Mucosa of descending colon (tissue), 3 donors: Measurements from ENCODE around the gene EIF3D. TPM values are rescaled to one million over a fixed set of nuclear protein-coding genes. Genes with fewer than 3 reads are reported as not detected.
"Not testable (repeated sequence)": the region's sequence is repeated elsewhere in the genome, so short reads cannot be mapped to it uniquely, and the experiment has no call there.

Experiments used
- ATAC-seq: fragments of 200-7000 bp; cut with Tn5 transposase; one replicate; pipeline ENCODE4 v1.9.1; 2020; ENCODE audit warnings: mild to moderate bottlenecking, moderate library complexity
- DNase-seq, 3 donors: peaks; one replicate each; pipeline ENCODE4 v3.0.0-alpha.2; 2020
- H3K36me3 ChIP-seq: fragments of 200-600 bp; one replicate; pipeline ENCODE4 v1.8.0; 2021; ENCODE audit warnings: low read depth, mild to moderate bottlenecking
- H3K4me1 ChIP-seq: fragments of 200-600 bp; one replicate; pipeline ENCODE4 v1.8.0; 2021; ENCODE audit warnings: low read depth, mild to moderate bottlenecking
- H3K4me3 ChIP-seq: fragments of 200-600 bp; one replicate; pipeline ENCODE4 v1.8.0; 2021; ENCODE audit warnings: mild to moderate bottlenecking
- H3K9me3 ChIP-seq: fragments of 200-600 bp; one replicate; pipeline ENCODE4 v1.8.0; 2021; ENCODE audit warnings: mild to moderate bottlenecking
- CTCF ChIP-seq: fragments of 200-600 bp; IDR thresholded peaks from one replicate; pipeline ENCODE4 v1.8.0; 2022; ENCODE audit warnings: antibody characterized with exemption, mild to moderate bottlenecking
- intact Hi-C, 2 donors: fragments of 100-400 bp; cut with DNase I in 1 of 2; cut with micrococcal nuclease in 1 of 2; formaldehyde crosslinking; loops; one replicate each; pipeline versions ENCODE4 v1.11.0 to v1.11.1; 2022; cut with DNase I, micrococcal nuclease
- total RNA-seq, 3 donors: library from RNA; stranded (reverse); fragmentation: NEBNext Ultra II Directional in 2 of 3; extraction: Animal tissue kit (Norgen Biotek cat#: 25700) in 2 of 3; gene quantifications; one replicate each; pipeline versions ENCODE4 v1.2.1 to v1.2.4, GENCODE V29; 2021 to 2023
- donor health status: DM: no; HTN: no; CAD: no; lungs with moderate emphysema.
- donor health status: DM: no; HTN: no; CAD: no.
- donor health status: DM: no; HTN: yes; CAD: no.

Gene EIF3D
- total RNA-seq, 3 donors from 2014 or later: 135 to 145 (median 142) TPM

- TF ChIP-seq CTCF: no peak
- intact Hi-C loops: no loop called here
- DNase-seq (no peak), ATAC-seq (no peak)
- Histone ChIP-seq H3K4me1 (peaks cover 6% of the 10 kb centered on the region), H3K4me3 (peak overlapping the region; percentile 81), H3K9me3 (no peaks in the 10 kb centered on the region), H3K36me3 (peaks cover 11% of the 10 kb centered on the region)
Observed at GRCh38 chr22:36528341-36528740, 625 bp downstream of the EIF3D start.

GRCh38 chr22:36522662-36523061 is 6.3 kb downstream of the EIF3D start:
- Histone ChIP-seq H3K4me3 (no peak overlapping the region), H3K9me3 (no peaks in the 10 kb centered on the region), H3K36me3 (peaks cover 33% of the 10 kb centered on the region), H3K4me1 (peaks cover 1% of the 10 kb centered on the region)
- no peak for ATAC-seq
- intact Hi-C loops: no loop called here
- DNase-seq: no peak
- no peak for TF ChIP-seq CTCF

GRCh38 chr22:36520423-36520822 is 8.5 kb downstream of the EIF3D start:
- Histone ChIP-seq H3K4me1 (no peaks in the 10 kb centered on the region), H3K4me3 (no peak overlapping the region), H3K36me3 (peaks cover 52% of the 10 kb centered on the region), H3K9me3 (no peaks in the 10 kb centered on the region)
- TF ChIP-seq CTCF: no peak
- ATAC-seq (no peak), DNase-seq (no peak)
- intact Hi-C loops: no loop called here

- H3K4me1 ChIP-seq, H3K4me3 ChIP-seq, ATAC-seq, H3K9me3 ChIP-seq, intact Hi-C loops, DNase-seq: not testable (repeated sequence)
- H3K36me3 ChIP-seq: peaks cover 53% of the 10 kb centered on the region
Observed at GRCh38 chr22:36519906-36520305, 9.1 kb downstream of the EIF3D start.

- ATAC-seq (no peak), DNase-seq (no peak)
- peaks cover 70% of the 10 kb centered on the region for H3K36me3 ChIP-seq
- TF ChIP-seq CTCF: no peak
- no peak overlapping the region for H3K4me3 ChIP-seq
- intact Hi-C loops: no loop called here
- H3K4me1 ChIP-seq: no peaks in the 10 kb centered on the region
- H3K9me3 ChIP-seq: no peaks in the 10 kb centered on the region
Observed at GRCh38 chr22:36514766-36515165, 14.2 kb downstream of the EIF3D start.

GRCh38 chr22:36512991-36513390 is 16.0 kb downstream of the EIF3D start:
- no peak overlapping the region for H3K4me3 ChIP-seq
- intact Hi-C loops: no loop called here
- H3K36me3 ChIP-seq: peaks cover 59% of the 10 kb centered on the region
- H3K9me3 ChIP-seq: no peaks in the 10 kb centered on the region
- H3K4me1 ChIP-seq: no peaks in the 10 kb centered on the region
- ATAC-seq (no peak), DNase-seq (no peak)
- no peak for TF ChIP-seq CTCF
